Liver (tissue), 9 donors: Measurements from ENCODE around the gene LIPE. TPM values are rescaled to one million over a fixed set of nuclear protein-coding genes. Genes with fewer than 3 reads are reported as not detected.

Source experiments
- DNase-seq: peaks from one replicate; pipeline ENCODE4 v3.0.0-alpha.2; 2017; ENCODE audit warnings: low spot score
- H3K27ac ChIP-seq, 2 donors: one replicate each; pipeline ENCODE4 v1.7.0; 2013; ENCODE audit warnings: inconsistent platforms in 2 of 2, low read length in 2 of 2, control low read depth in 1 of 2, low read depth in 1 of 2, mild to moderate bottlenecking in 1 of 2
- H3K27me3 ChIP-seq, 4 donors: one replicate each; pipeline versions ENCODE4 v1.6.1 to v1.7.0; 2013; ENCODE audit warnings: low read length in 3 of 4, inconsistent platforms in 1 of 4, mild to moderate bottlenecking in 1 of 4, moderate library complexity in 1 of 4; ENCODE audit not compliant: control insufficient read depth in 4 of 4, insufficient read depth in 4 of 4
- H3K36me3 ChIP-seq, 4 donors: one replicate each; pipeline versions ENCODE4 v1.6.1 to v1.7.0; 2013; ENCODE audit warnings: low read length in 3 of 4, mild to moderate bottlenecking in 3 of 4, low read depth in 1 of 4, moderate library complexity in 1 of 4; ENCODE audit not compliant: control insufficient read depth in 4 of 4, insufficient read depth in 3 of 4
- H3K4me1 ChIP-seq, 4 donors: one replicate each; pipeline versions ENCODE4 v1.6.1 to v1.7.0; 2013; ENCODE audit warnings: low read length in 3 of 4, mild to moderate bottlenecking in 3 of 4, moderate library complexity in 1 of 4; ENCODE audit not compliant: control insufficient read depth in 4 of 4, insufficient read depth in 4 of 4
- H3K4me3 ChIP-seq, 3 donors: one replicate each; pipeline versions ENCODE4 v1.6.1 to v1.7.0; 2013; ENCODE audit warnings: low read length in 3 of 3, control low read depth in 1 of 3, low read depth in 1 of 3, mild to moderate bottlenecking in 1 of 3
- H3K9ac ChIP-seq, 2 donors: one replicate each; pipeline ENCODE4 v1.7.0; 2013; ENCODE audit warnings: low read length in 2 of 2, mild to moderate bottlenecking in 2 of 2, moderate library complexity in 2 of 2, control low read depth in 1 of 2, low read depth in 1 of 2
- H3K9me3 ChIP-seq, 4 donors: one replicate each; pipeline versions ENCODE4 v1.6.1 to v1.7.0; 2013; ENCODE audit warnings: low read length in 3 of 4; ENCODE audit not compliant: control insufficient read depth in 4 of 4
- EGR1 ChIP-seq, 2 donors: IDR thresholded peaks; 2 replicates each; pipeline ENCODE4 v1.6.1; 2016 to 2018; ENCODE audit warnings: antibody characterized with exemption in 2 of 2, low read depth in 2 of 2
- FOXA1 ChIP-seq: IDR thresholded peaks from 2 replicates; pipeline ENCODE4 v1.6.1; 2016; ENCODE audit warnings: antibody characterized with exemption
- FOXA2 ChIP-seq: IDR thresholded peaks from 2 replicates; pipeline ENCODE4 v1.6.1; 2016; ENCODE audit warnings: antibody characterized with exemption
- HNF4A ChIP-seq, 2 donors: conservative IDR thresholded peaks; 2 replicates each; pipeline ENCODE4 v1.6.1; 2016; ENCODE audit warnings: antibody characterized with exemption in 2 of 2, mild to moderate bottlenecking in 2 of 2
- HNF4G ChIP-seq: IDR thresholded peaks from 2 replicates; pipeline ENCODE4 v1.6.1; 2016; ENCODE audit warnings: antibody characterized with exemption
- JUND ChIP-seq, 2 donors: IDR thresholded peaks; 2 replicates each; pipeline ENCODE4 v1.6.1; 2016; ENCODE audit warnings: antibody characterized with exemption in 2 of 2
- NR2F2 ChIP-seq: IDR thresholded peaks from 2 replicates; pipeline ENCODE4 v1.6.1; 2016; ENCODE audit warnings: antibody characterized with exemption
- RAD21 ChIP-seq, 2 donors: IDR thresholded peaks; 2 replicates each; pipeline ENCODE4 v1.6.1; 2016; ENCODE audit warnings: antibody characterized with exemption in 2 of 2, mild to moderate bottlenecking in 2 of 2
- RXRA ChIP-seq, 2 donors: IDR thresholded peaks; 2 replicates each; pipeline ENCODE4 v1.6.1; 2017 to 2018; ENCODE audit warnings: antibody characterized with exemption in 2 of 2, mild to moderate bottlenecking in 1 of 2
- SP1 ChIP-seq: IDR thresholded peaks from 2 replicates; pipeline ENCODE4 v1.6.1; 2018; ENCODE audit warnings: antibody characterized with exemption, mild to moderate bottlenecking
- TAF1 ChIP-seq: conservative IDR thresholded peaks from 2 replicates; pipeline ENCODE4 v1.6.1; 2016; ENCODE audit warnings: antibody characterized with exemption, mild to moderate bottlenecking
- YY1 ChIP-seq: IDR thresholded peaks from 2 replicates; pipeline ENCODE4 v1.6.1; 2016; ENCODE audit warnings: antibody characterized with exemption, mild to moderate bottlenecking
- WGBS: extraction: QIAGEN DNeasy Blood & Tissue Kit; methylation state at CpG from one replicate; pipeline ENCODE4 v1.1.7; 2013; 5-methylcytosine and 5-hydroxymethylcytosine counted together
- polyA plus RNA-seq, 2 donors: library from polyadenylated mRNA; stranded (reverse) in 1 of 2; unstranded in 1 of 2; fragments of 200-250 nt in 1 of 2; fragments of >200 nt in 1 of 2; fragmentation: Nextera tagmentation in 1 of 2; extraction: Ambion mirVana in 1 of 2; gene quantifications; one replicate each; pipeline versions ENCODE4 v1.2.1 to v1.2.3, GENCODE V29; 2013 to 2015
- total RNA-seq, 2 donors: library from RNA; depleted of rRNA; stranded (reverse); fragments of >200 nt; gene quantifications; one replicate each; pipeline ENCODE4 v1.2.3, GENCODE V29; 2014
- TF ChIP-seq, protein P1 (sequence below): IDR thresholded peaks from 2 replicates; pipeline ENCODE4 v1.6.1; 2016; ENCODE audit warnings: antibody characterized with exemption
- TF ChIP-seq, protein P2 (sequence below): IDR thresholded peaks from 2 replicates; pipeline ENCODE4 v1.6.1; 2016; ENCODE audit warnings: antibody characterized with exemption
- TF ChIP-seq, protein P3 (sequence below): IDR thresholded peaks from 2 replicates; pipeline ENCODE4 v1.6.1; 2016; ENCODE audit warnings: antibody characterized with exemption
- TF ChIP-seq, protein P4 (sequence below): fragments of 150-350 bp; IDR thresholded peaks from 2 replicates; pipeline ENCODE4 v1.5.1; 2017; ENCODE audit warnings: improper control_type of control experiment, low read depth, low read length; ENCODE audit not compliant: missing input control
- TF ChIP-seq, protein P5 (sequence below): IDR thresholded peaks from 2 replicates; pipeline ENCODE4 v1.6.1; 2016; ENCODE audit warnings: antibody characterized with exemption, mild to moderate bottlenecking
- donor health status: healthy.
- donor health status: healthy.
- donor health status: healthy.
- donor health status: healthy.
- donor health status: healthy.

LIPE gene
- total and polyA plus RNA-seq, 4 donors, result 0.88 to 4.7 (median 1.5) TPM

DNA sequence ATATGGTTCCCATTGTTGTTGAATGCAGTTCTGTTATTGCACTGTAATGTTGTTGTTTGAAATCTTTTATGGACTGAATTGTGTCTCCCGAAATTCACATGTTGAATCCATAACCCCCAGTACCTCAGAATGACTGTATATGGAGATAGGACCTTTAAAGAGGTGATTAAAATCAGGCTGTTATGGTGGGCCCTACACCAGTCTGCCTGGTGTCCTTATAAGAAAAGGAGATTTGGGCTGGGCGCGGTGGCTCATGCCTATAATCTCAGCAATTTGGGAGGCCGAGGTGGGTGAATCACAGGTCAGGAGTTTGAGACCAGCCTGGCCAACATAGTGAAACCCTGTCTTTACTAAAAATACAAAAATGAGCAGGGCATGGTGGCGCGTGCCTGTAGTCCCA, 8.1 kb upstream of the LIPE start:
- no peak for TF ChIP-seq EGR1 (IDR thresholded peaks at IDR 0.05; ENCODE audit: low read depth in 2 of 2)
- TF ChIP-seq, protein P1, sequence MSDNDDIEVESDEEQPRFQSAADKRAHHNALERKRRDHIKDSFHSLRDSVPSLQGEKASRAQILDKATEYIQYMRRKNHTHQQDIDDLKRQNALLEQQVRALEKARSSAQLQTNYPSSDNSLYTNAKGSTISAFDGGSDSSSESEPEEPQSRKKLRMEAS, result no peak
- TF ChIP-seq TAF1, result no peak
- no peak for TF ChIP-seq RAD21 (IDR thresholded peaks at IDR 0.05)
- TF ChIP-seq, protein P2, sequence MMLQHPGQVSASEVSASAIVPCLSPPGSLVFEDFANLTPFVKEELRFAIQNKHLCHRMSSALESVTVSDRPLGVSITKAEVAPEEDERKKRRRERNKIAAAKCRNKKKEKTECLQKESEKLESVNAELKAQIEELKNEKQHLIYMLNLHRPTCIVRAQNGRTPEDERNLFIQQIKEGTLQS, result no peak
- TF ChIP-seq YY1, result no peak
- no peak for TF ChIP-seq SP1
- no peak for TF ChIP-seq FOXA1
- TF ChIP-seq, protein P3, sequence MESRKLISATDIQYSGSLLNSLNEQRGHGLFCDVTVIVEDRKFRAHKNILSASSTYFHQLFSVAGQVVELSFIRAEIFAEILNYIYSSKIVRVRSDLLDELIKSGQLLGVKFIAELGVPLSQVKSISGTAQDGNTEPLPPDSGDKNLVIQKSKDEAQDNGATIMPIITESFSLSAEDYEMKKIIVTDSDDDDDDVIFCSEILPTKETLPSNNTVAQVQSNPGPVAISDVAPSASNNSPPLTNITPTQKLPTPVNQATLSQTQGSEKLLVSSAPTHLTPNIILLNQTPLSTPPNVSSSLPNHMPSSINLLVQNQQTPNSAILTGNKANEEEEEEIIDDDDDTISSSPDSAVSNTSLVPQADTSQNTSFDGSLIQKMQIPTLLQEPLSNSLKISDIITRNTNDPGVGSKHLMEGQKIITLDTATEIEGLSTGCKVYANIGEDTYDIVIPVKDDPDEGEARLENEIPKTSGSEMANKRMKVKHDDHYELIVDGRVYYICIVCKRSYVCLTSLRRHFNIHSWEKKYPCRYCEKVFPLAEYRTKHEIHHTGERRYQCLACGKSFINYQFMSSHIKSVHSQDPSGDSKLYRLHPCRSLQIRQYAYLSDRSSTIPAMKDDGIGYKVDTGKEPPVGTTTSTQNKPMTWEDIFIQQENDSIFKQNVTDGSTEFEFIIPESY, result no peak
- TF ChIP-seq, protein P4, sequence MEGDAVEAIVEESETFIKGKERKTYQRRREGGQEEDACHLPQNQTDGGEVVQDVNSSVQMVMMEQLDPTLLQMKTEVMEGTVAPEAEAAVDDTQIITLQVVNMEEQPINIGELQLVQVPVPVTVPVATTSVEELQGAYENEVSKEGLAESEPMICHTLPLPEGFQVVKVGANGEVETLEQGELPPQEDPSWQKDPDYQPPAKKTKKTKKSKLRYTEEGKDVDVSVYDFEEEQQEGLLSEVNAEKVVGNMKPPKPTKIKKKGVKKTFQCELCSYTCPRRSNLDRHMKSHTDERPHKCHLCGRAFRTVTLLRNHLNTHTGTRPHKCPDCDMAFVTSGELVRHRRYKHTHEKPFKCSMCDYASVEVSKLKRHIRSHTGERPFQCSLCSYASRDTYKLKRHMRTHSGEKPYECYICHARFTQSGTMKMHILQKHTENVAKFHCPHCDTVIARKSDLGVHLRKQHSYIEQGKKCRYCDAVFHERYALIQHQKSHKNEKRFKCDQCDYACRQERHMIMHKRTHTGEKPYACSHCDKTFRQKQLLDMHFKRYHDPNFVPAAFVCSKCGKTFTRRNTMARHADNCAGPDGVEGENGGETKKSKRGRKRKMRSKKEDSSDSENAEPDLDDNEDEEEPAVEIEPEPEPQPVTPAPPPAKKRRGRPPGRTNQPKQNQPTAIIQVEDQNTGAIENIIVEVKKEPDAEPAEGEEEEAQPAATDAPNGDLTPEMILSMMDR, result no peak
- TF ChIP-seq NR2F2, result no peak
- no peak for TF ChIP-seq FOXA2
- no peak for TF ChIP-seq HNF4A (conservative IDR thresholded peaks at IDR 0.05)
- TF ChIP-seq HNF4G, result no peak
- TF ChIP-seq, protein P5, sequence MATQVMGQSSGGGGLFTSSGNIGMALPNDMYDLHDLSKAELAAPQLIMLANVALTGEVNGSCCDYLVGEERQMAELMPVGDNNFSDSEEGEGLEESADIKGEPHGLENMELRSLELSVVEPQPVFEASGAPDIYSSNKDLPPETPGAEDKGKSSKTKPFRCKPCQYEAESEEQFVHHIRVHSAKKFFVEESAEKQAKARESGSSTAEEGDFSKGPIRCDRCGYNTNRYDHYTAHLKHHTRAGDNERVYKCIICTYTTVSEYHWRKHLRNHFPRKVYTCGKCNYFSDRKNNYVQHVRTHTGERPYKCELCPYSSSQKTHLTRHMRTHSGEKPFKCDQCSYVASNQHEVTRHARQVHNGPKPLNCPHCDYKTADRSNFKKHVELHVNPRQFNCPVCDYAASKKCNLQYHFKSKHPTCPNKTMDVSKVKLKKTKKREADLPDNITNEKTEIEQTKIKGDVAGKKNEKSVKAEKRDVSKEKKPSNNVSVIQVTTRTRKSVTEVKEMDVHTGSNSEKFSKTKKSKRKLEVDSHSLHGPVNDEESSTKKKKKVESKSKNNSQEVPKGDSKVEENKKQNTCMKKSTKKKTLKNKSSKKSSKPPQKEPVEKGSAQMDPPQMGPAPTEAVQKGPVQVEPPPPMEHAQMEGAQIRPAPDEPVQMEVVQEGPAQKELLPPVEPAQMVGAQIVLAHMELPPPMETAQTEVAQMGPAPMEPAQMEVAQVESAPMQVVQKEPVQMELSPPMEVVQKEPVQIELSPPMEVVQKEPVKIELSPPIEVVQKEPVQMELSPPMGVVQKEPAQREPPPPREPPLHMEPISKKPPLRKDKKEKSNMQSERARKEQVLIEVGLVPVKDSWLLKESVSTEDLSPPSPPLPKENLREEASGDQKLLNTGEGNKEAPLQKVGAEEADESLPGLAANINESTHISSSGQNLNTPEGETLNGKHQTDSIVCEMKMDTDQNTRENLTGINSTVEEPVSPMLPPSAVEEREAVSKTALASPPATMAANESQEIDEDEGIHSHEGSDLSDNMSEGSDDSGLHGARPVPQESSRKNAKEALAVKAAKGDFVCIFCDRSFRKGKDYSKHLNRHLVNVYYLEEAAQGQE, result no peak
- TF ChIP-seq RXRA (IDR thresholded peaks at IDR 0.05), result no peak
- TF ChIP-seq JUND (IDR thresholded peaks at IDR 0.05), result no peak
- peaks cover 4 to 11% (median 5%) of the 10 kb centered on the region in 4 donors for H3K4me1 ChIP-seq
- no peaks in the 10 kb centered on the region for H3K9me3 ChIP-seq
- no peaks in the 10 kb centered on the region for H3K27me3 ChIP-seq
- H3K36me3 ChIP-seq, result no peaks in the 10 kb centered on the region
- H3K9ac ChIP-seq, result no peak overlapping the region
- DNase-seq, result no peak
- WGBS, result 95% methylated on average over 6 of the region's 6 CpGs
- no peak overlapping the region for H3K27ac ChIP-seq
- no peak overlapping the region for H3K4me3 ChIP-seq
